Right lobe of liver (tissue), 6 donors: ENCODE data around the gene DUSP6. TPM values are rescaled to one million over a fixed set of nuclear protein-coding genes. Genes with fewer than 3 reads are reported as not detected.

Source experiments
- ATAC-seq, 4 donors: fragments of 200-7000 bp; cut with Tn5 transposase; one replicate each; pipeline ENCODE4 v1.9.1; 2020; ENCODE audit warnings: mild to moderate bottlenecking in 4 of 4, moderate library complexity in 4 of 4
- DNase-seq, 3 donors: peaks; one replicate each; pipeline ENCODE4 v3.0.0-alpha.2; 2020
- H3K27ac ChIP-seq, 3 donors: fragments of 200-600 bp; one replicate each; pipeline ENCODE4 v1.8.0; 2022
- H3K27me3 ChIP-seq, 2 donors: fragments of 200-600 bp; one replicate each; pipeline ENCODE4 v1.8.0; 2022
- H3K36me3 ChIP-seq, 4 donors: fragments of 200-600 bp; sonication (generic) in 1 of 4; one replicate each; pipeline versions ENCODE4 v1.5.1 to v1.8.0; 2017 to 2022; ENCODE audit warnings: control low read depth in 1 of 4
- H3K4me1 ChIP-seq, 4 donors: fragments of 200-600 bp; sonication (generic) in 1 of 4; one replicate each; pipeline versions ENCODE4 v1.5.1 to v1.8.0; 2017 to 2022; ENCODE audit warnings: control low read depth in 1 of 4
- H3K4me3 ChIP-seq, 3 donors: fragments of 200-600 bp; one replicate each; pipeline ENCODE4 v1.8.0; 2022
- H3K9me3 ChIP-seq, 4 donors: fragments of 200-600 bp; sonication (generic) in 1 of 4; one replicate each; pipeline versions ENCODE4 v1.5.1 to v1.8.0; 2017 to 2022; ENCODE audit warnings: control low read depth in 1 of 4
- POLR2A ChIP-seq: fragments of 450-650 bp; IDR thresholded peaks from one replicate; pipeline ENCODE4 v1.6.1; 2017; ENCODE audit warnings: antibody characterized with exemption, mild to moderate bottlenecking
- WGBS: methylation state at CpG from one replicate; pipeline ENCODE4 v1.1.6; 2018; ENCODE audit warnings: low coverage, low lambda C conversion rate; ENCODE audit not compliant: insufficient coverage; ENCODE audit errors: missing lambda C conversion rate; 5-methylcytosine and 5-hydroxymethylcytosine counted together
- intact Hi-C, 2 donors: fragments of 100-400 bp; cut with DNase I; formaldehyde crosslinking; loops; one replicate each; pipeline versions ENCODE4 v1.11.2 to v1.14.1; 2022
- total RNA-seq, 6 experiments: library from RNA; depleted of rRNA in 2 of 6; stranded (reverse); fragments of >200 nt in 2 of 6; fragmentation: NEBNext Ultra II Directional in 3 of 6; extraction: Animal tissue kit (Norgen Biotek cat#: 25700) in 3 of 6; gene quantifications; one replicate each; pipeline versions ENCODE4 v1.1.0 to v1.2.4, GENCODE V29; 2016 to 2023
- TF ChIP-seq, protein P1 (sequence below), 4 donors: fragments of 200-600 bp in 3 of 4; fragments of 450-650 bp in 1 of 4; IDR thresholded peaks; one replicate each; pipeline versions ENCODE4 v1.5.1 to v1.8.0; 2016 to 2022; ENCODE audit warnings: antibody characterized with exemption in 4 of 4, mild to moderate bottlenecking in 2 of 4
- donor health status: DM: no; HTN: yes; CAD: no.
- donor health status: DM: no; HTN: no; CAD: no.
- donor health status: DM: no; HTN: no; CAD: no.
- donor health status: DM: no; HTN: yes; CAD: no.
- donor health status: DM: no; HTN: yes; CAD: no.

The DUSP6 gene
- total RNA-seq, 6 experiments from 2014 or later: 24.3 to 139 (median 50.4) TPM

DNA sequence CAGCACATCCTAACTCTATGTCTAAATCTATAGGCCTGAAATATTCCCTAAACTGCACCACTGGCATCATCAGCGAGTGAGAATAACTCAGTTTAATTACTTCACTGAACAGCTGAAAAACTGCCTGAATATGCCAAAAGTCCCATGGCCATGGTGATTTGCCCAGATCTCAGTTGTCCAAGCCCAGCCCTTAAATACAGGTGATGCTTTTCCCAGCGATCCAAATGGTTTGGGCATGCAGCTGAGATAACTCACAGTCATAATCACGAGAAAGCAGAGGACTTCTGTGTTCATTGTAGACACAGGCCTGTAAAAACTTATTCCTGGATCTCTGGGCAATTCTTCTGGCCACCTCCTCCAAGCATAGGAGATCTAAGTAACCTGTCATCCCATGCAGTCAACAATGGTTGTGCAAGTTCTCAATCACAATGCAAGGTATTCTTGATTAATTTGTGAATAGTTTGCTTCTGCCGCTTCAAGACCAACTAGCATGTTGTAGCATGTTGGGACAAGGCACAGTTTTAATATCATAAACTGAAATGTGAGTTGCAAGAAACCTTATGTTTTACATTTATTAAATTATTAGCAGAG, 40.5 kb downstream of the DUSP6 start:
- 100% methylated on average over 4 of the region's 4 CpGs for WGBS
- DNase-seq (no peak), ATAC-seq (no peak)
- Histone ChIP-seq H3K4me3 (no peak overlapping the region), H3K27ac (no peak overlapping the region), H3K36me3 (no peaks in the 10 kb centered on the region), H3K9me3 (no peaks in the 10 kb centered on the region), H3K27me3 (no peaks in the 10 kb centered on the region), H3K4me1 (no peaks in the 10 kb centered on the region)
- intact Hi-C loops: no loop called here
- no peak for TF ChIP-seq POLR2A
- TF ChIP-seq, protein P1, sequence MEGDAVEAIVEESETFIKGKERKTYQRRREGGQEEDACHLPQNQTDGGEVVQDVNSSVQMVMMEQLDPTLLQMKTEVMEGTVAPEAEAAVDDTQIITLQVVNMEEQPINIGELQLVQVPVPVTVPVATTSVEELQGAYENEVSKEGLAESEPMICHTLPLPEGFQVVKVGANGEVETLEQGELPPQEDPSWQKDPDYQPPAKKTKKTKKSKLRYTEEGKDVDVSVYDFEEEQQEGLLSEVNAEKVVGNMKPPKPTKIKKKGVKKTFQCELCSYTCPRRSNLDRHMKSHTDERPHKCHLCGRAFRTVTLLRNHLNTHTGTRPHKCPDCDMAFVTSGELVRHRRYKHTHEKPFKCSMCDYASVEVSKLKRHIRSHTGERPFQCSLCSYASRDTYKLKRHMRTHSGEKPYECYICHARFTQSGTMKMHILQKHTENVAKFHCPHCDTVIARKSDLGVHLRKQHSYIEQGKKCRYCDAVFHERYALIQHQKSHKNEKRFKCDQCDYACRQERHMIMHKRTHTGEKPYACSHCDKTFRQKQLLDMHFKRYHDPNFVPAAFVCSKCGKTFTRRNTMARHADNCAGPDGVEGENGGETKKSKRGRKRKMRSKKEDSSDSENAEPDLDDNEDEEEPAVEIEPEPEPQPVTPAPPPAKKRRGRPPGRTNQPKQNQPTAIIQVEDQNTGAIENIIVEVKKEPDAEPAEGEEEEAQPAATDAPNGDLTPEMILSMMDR (IDR thresholded peaks at IDR 0.05): no peak

DNA sequence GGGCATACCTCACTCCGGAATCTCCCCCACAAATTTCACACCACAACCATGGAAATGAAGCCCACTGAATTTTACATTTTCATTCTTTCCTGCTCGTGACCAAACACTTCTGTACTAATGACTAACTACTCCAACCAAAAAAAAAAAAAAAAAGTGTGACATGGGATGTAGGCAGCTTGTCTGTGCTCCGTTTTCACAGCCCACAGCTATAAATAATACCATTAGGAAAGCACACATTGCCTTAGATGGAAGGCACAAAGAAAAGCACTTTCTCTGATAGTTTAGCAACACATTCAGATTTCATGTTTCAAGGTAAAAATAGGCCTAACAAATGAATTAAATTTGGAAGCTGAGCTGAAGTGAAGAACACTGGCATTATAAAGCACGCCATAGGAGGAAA, 42.5 kb downstream of the DUSP6 start:
- Histone ChIP-seq H3K27ac (no peak overlapping the region), H3K27me3 (no peaks in the 10 kb centered on the region), H3K4me1 (peaks cover 0 to 8% (median 4%) of the 10 kb centered on the region in 4 donors), H3K4me3 (no peak overlapping the region), H3K36me3 (no peaks in the 10 kb centered on the region), H3K9me3 (no peaks in the 10 kb centered on the region)
- intact Hi-C loops: no loop called here
- 64% methylated on average over 4 of the region's 4 CpGs for WGBS
- ATAC-seq (no peak), DNase-seq (no peak)
- TF ChIP-seq POLR2A: no peak
- TF ChIP-seq, protein P1 (IDR thresholded peaks at IDR 0.05): no peak

DNA sequence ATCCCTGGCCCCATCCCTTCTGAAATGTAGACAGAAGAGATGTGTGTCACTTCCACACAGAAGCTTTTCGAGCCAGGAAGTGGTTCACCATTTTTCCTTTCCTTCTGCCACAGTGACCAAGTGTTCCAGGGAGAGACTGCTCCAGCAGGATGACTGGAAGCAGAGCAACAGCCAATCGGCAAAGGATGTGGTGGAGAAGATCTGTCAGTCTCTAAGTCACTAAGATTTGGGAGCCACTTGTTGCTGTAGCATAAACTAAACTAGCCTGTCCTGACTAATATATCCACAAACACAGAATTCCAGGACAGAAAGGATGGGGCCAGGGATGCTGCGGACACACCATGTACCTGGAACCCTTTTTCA, 42.9 kb downstream of the DUSP6 start:
- intact Hi-C loops: no loop called here
- Histone ChIP-seq H3K27me3 (no peaks in the 10 kb centered on the region), H3K4me3 (no peak overlapping the region), H3K4me1 (peaks cover 0 to 8% (median 4%) of the 10 kb centered on the region in 4 donors), H3K9me3 (no peaks in the 10 kb centered on the region), H3K27ac (no peak overlapping the region), H3K36me3 (no peaks in the 10 kb centered on the region)
- ATAC-seq: no peak
- TF ChIP-seq, protein P1 (IDR thresholded peaks at IDR 0.05): no peak
- 47% methylated on average over 3 of the region's 3 CpGs for WGBS
- no peak for DNase-seq

DNA sequence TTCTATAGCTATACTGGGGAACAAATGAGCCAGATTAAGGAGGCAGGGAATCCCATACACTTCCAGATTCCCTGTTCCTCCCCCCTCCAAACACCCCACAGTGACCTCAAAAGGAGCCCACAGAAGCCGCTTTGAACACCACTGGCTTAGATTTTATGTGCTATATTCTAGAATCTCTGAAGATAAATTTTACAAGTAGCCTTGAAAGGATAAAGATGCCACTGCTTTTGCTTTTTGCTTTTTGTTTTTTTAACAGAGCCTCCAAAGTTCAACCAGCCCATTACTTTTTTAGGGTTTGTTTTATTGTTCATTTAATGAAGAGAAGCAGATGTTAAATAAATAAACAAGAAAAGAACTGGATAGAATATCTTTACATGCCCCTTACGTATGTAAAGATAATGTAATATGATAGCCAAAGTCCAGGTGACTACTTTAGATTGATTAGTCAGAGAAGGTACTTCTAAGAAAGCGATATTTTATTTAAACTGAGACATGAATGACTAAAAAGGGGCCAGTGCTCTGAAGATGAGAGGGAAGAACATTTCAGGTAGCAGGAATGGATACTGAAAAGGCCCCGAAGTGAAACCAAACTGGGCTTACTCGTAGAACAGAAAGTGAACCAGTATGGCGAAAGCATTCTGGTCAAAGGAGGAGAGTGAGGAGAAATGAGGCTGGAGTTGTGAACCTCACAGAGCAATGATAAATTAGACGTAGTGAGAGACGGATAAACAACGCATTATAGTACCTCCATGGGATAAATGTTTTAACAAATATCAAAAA, 44.6 kb downstream of the DUSP6 start:
- intact Hi-C loops: no loop called here
- no peak overlapping the region for H3K27ac ChIP-seq
- no peak for DNase-seq
- TF ChIP-seq, protein P1 (IDR thresholded peaks at IDR 0.05): no peak
- no peak for TF ChIP-seq POLR2A
- no peaks in the 10 kb centered on the region for H3K36me3 ChIP-seq
- no peak overlapping the region for H3K4me3 ChIP-seq
- 77% methylated on average over 9 of the region's 9 CpGs for WGBS
- ATAC-seq: peak in 2 of 4 donors; percentile 54 to 80
- no peaks in the 10 kb centered on the region for H3K9me3 ChIP-seq
- no peaks in the 10 kb centered on the region for H3K27me3 ChIP-seq
- peaks cover 0 to 8% (median 4%) of the 10 kb centered on the region in 4 donors for H3K4me1 ChIP-seq
